Hematopoietic multipotent progenitor cell (in vitro differentiated cells): ENCODE measurements around the gene MATN3. TPM values are rescaled to one million over a fixed set of nuclear protein-coding genes. Genes with fewer than 3 reads are reported as not detected.
"Not testable (repeated sequence)": the region's sequence is repeated elsewhere in the genome, so short reads cannot be mapped to it uniquely, and the experiment has no call there.

ENCODE experiments used
- DNase-seq, 3 donors: peaks; one replicate each; pipeline ENCODE4 v3.0.0-alpha.2; 2011 to 2015; ENCODE audit warnings: low read depth in 2 of 3, low spot score in 2 of 3
- total RNA-seq: library from RNA; depleted of rRNA; stranded (reverse); fragments of >200 nt; gene quantifications from one replicate; pipeline ENCODE4 v1.2.3, GENCODE V29; 2012

MATN3 gene, protein sequence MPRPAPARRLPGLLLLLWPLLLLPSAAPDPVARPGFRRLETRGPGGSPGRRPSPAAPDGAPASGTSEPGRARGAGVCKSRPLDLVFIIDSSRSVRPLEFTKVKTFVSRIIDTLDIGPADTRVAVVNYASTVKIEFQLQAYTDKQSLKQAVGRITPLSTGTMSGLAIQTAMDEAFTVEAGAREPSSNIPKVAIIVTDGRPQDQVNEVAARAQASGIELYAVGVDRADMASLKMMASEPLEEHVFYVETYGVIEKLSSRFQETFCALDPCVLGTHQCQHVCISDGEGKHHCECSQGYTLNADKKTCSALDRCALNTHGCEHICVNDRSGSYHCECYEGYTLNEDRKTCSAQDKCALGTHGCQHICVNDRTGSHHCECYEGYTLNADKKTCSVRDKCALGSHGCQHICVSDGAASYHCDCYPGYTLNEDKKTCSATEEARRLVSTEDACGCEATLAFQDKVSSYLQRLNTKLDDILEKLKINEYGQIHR
- total RNA-seq = not detected

GRCh38 chr2:20012282-20013125 is at the start of gene MATN3:
Gene MATN3 (minus strand): TSS chr2:20012668. CDS start chr2:20012631, 37 bp downstream.
- no peak for DNase-seq

DNA sequence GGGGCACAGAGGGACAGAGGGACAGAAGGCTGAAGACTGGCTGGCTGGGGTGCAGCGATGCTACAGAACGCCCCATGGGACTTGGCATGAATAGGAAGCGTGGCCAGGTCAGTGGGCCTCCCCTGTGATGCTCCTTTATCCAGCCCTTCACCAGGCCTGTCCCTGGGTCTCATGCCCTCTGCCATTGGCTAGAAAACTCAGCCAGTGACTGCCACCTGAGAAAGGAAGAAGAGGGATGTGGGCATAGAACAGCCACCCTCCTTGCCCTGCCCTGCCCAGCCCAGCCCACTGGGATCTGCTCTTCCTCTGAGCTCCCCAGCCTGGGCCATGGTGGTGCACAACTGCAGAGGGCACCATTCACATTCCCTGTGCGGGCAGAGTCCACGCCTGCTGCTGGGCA is 49.5 kb upstream of the MATN3 start:
- DNase-seq = no peak

- no peak for DNase-seq
Observed at GRCh38 chr2:20061476-20061875, 49.0 kb upstream of the MATN3 start.

DNA sequence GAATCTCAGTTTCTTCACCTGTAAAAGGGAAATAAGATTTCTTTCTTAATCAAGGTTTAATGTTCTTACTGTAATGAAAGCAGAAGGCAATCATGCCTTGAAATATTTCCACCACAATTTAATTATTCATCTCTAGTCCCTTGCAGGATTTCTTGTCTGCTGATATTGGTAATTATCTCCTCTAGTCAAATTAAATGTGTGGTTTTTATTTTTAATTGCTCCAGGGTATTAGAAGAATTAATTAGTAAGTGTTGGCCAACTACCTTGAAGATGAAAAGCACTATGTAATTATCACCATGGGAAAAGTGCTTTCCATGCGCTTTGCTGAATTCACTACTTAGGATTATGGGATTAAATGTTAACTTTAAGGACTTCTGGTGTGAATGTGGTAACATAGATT is 47.6 kb upstream of the MATN3 start:
- no peak for DNase-seq

DNA sequence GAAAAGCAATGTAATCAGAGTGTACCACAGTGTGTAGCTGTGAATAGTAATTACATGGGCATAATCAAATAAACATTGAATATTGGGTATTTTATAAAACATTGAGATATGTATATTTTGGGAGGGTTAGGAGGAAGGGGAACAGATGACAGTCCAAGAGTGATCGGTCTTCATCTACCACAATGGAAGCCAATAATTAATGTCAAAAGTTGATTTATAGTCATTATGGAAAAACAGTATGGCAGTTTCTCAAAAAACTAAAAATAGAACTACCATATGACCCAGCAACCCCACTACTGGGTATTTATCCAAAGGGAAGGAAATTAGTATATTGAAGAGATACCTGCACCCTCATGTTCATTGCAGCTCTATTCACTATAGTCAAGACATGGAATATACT is 44.8 kb upstream of the MATN3 start:
- no peak for DNase-seq

GRCh38 chr2:20054931-20055330 is 42.5 kb upstream of the MATN3 start:
- DNase-seq = no peak

- DNase-seq = no peak
Observed at GRCh38 chr2:20054119-20054518, 41.7 kb upstream of the MATN3 start.

GRCh38 chr2:20052861-20053281 is 40.4 kb upstream of the MATN3 start:
- DNase-seq = no peak

DNA sequence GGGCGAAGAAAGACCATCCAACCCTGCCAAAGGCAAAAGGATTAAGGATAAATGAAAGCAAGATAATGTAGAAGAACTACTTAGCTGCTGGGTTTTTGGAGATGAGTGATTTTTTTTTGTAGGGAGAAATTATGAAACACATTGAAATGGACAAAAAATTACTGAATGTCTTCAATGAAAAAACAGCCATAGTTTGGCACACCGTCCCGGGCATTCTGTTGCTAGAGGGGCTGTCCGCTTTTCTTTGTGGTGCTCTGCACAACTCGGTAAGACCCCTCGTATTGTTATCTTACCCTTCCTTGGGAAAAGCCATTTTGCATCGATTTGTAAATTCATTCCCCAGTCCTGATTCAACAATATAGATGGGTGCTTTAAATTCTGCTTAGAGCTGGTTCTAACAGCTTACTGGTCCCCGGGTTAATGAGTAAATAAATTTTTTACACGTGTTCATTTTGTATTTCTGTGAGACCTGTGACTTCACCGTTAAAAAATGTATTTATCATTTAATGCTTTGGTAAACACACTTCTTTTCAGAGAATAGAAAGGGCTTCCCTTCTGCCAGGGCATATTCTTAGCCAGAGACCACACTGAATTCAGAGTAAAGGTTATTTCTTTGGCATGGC is 39.9 kb upstream of the MATN3 start:
- no peak for DNase-seq

- peak; percentile 96 to 100 (median 100) for DNase-seq
Observed at GRCh38 chr2:20051532-20052228, 39.2 kb upstream of the MATN3 start, which contains the start of gene LAPTM4A. Gene LAPTM4A (minus strand): TSS chr2:20051628. CDS start chr2:20051520, 108 bp downstream.

DNA sequence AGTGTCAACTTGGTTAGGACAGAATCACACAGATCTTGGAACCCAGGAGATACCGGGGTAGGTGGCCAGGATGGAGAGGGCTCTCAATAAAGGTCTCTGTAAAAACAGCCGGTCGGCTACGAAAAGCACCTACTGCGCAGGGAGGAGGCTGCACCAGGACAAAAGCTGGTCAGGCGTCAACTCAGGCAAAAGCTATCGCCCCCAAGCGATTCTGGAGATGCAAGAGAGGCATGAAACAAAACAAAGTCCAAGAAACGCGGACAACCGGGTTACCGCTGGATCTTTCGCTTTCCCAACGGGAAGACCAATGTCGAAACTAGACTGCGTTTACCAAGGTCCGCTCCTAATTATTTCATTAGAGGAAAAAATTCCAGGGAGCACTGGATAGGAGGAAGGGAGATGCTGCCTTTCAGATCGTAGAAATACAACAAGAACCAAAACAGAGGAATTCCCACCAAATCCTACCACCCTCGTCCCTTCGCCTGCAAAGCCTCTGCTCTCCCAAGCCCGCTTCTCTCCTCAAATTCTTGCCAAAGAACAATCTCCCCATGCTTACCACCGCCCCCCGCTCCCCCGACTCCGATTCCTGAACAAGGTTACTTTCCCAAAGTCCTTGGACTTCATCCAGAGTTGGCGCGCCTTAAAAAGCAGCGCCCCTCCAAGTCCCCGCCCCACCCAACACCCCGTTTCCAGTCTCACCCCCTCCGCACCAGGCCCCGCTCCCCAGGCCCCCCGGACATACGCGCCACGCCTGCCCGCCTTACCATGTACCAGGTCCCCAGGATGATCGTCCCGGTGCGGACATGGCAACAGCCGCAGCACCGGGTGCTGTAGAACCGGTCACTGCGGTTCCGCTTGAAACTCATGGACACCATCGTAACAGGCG is 38.4 kb upstream of the MATN3 start:
- peak in 1 of 3 donors; percentile 37 for DNase-seq

DNA sequence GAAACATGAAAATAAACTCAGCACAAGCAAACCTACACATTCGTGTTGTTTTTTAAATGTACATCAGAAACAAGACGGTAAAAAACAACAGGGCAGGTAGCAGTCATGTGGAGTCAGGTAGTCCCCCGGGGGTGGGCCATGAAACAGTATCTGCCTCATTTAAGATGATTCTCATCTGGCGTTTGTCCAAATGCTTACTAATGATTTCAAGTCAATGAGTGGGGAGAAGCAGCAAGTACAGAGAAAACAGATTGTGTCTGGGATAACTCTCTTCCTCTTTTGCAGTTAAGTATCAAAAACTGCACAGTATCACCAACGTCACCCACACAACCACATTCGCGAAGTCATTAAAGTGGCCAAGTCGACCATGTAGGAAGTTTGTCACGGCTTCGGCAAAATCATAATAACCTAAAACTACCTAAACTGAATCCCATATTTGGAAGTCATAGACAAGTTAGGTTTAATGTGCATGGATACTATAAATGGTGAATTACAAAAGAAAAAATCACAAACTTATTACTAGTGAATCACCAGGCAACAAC is 37.7 kb upstream of the MATN3 start:
- DNase-seq = peak; percentile 22 to 96 (median 88)

DNA sequence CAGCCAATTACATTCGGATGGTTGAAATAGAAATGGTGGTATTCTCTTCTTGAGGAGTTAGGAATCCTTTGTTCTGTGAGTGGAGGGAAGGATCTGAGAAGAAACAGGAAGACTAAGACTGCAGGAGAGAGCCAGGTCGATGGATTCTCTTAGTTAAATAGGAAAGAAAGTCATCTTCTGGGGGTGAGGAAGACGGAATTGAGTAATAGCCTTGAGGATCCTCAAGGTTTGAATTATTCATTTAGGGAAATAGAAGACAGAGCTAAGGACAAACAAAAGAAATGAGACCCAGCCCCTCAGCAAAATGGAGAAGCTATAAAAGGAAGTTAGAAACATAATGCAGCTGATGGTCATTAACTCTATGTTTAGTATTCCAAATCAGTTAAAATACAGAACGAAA is 37.2 kb upstream of the MATN3 start:
- peak in 1 of 3 donors; percentile 56 for DNase-seq

DNA sequence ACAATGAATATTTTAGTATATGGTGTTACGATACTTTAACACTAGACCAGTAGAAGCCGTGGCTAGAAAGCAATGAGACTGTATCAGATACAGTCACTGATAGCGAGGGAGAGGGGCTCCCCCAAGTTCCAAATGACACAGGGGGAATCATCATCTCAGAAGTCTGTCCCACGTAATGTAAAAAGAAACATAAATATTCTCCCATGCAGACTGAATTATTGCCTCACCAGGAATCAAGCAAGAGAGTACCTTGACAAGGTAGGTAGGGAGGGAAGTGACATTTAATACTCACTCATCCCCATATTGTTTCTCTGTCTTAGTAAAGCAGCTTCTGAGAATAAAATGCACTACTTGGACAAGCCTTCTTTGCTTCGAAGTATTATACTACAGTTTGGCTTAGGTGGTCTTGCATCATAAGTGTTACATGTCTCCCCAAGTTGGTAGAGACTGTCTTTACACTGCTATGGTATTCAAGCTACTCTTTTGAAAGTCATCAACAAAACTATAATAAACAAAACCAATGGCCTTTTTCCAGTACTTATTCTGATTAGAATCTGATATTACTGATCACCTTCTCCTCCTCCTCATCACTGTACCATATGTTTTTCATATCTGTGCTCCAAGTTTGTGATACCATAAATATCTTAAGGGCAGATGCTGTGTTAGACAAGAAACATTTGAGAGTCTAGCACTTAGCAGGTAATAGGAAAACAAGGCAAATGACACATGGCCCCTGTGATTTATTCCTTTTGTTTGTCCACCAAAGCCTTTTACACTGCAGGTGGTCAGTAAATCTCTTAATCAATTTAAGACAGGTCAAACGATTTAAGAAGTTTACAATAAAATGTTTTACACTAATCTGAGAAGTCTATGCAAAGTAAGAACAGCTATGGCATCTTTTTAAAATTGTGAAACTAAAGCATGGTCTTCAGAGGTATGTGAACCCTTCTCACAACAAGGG is 36.3 kb upstream of the MATN3 start:
- DNase-seq = no peak

DNA sequence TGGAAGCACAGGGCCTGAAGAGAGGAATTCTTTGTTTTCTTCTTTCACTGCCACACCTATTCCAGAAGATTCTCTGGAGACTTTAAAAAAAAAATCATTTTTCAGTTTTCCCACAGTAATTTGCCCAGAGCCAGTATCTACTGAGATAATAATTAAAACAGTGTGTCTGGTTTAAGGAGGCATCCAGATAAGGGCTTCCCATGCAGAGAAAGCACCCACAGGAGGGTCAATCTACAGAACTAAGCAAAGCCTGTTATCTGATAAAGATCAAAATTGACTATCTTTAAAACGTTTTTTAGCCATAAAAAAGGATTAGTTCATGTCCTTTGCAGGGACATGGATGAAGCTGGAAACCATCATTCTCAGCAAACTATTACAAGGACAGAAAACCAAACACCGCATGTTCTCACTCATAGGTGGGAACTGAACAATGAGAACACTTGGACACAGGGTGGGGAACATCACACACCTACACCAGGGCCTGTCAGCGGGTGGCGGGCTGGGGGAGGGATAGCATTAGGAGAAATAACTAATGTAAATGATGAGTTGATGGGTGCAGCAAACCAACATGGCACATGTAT is 33.3 kb upstream of the MATN3 start:
- not testable (repeated sequence) for DNase-seq

DNA sequence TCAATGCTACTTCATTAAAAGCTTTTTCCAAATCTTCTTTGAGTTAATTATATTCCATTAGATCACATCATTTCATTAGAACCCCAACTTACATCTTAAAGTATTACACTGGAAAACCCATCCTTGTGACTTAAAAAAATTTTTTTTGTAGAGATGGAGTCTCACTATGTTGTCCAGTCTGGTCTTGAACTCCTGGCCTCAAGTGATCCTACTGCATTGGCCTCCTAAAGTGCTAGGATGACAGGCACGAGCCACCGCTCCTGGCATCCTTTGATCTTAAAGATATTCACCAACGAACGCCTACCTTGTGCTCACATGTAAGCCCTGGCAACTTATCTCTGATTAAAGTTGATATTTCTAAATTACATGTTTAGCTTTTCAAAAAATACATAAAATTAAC is 32.3 kb upstream of the MATN3 start:
- no peak for DNase-seq

DNA sequence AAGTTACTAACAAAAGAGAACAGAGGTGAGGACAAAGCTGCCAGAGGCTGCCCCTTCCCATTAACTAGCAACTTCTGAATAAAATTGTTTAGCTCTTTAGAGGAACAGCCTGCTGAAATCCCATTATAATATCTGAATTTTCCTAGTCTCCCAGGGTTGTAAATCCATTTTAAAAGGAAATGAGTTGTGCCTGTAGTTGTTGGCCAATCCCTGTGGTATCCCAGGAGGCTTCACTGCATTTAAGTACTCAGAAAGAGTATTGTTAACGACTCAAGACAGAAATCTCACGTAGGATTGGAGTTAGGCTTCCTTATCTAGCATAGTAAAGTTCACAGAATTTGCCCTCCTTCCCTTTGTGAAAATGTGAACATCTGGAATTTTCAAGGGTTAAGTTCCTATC is 30.1 kb upstream of the MATN3 start:
- DNase-seq = no peak
